Femur (tissue), 1 donor: ENCODE results near the gene ARHGEF16.

Experiments used
- DNase-seq: peaks from one replicate; pipeline ENCODE4 v3.0.0-alpha.2; 2017

The ARHGEF16 gene

DNA sequence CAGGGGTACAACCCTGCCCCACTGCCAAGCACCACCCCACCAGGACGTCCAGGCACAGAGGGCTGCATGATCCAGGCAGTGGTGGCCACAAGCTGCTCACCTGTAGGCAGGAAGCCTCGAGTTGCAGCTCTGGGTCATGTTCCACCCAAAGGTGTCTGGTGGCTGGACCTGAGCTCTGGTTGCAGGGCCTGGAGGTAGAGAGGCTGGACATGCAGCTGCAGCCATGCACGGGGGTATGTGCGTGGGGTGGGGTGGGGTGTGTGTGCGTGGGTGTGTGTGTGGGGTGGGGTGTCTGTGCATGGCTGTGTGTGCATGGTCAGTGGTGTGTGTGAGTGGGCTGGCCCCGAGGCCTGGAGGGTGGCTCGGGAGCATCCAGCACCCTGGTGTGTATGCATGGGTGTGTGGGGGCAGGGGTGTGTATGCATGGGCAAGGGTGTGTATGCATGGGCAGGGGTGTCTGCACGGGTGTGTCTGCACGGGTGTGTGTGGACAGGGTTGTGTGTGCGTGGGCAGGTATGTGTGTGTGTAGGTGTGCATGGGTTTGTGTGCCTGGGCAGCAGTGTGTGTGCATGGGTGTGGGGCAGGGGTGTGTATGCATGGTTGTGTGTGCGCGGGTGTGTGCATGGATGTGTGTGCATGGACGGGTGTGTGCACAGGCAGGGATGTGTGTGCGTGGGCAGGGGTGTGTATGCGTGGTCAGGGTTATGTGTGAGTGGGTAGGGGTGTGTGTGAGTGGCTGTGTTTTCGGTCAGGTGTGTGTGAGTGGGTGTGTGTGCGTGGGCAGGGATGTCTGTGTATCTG, 15.6 kb downstream of the ARHGEF16 start:
- DNase-seq, result no peak

GRCh38 chr1:3470650-3471355, 16.3 kb downstream of the ARHGEF16 start:
- DNase-seq, result no peak

- no peak for DNase-seq
Measured at GRCh38 chr1:3471356-3472087, 17.1 kb downstream of the ARHGEF16 start.

- no peak for DNase-seq
Measured at GRCh38 chr1:3472088-3472850, 17.8 kb downstream of the ARHGEF16 start.

- no peak for DNase-seq
Measured at GRCh38 chr1:3472906-3473305, 18.4 kb downstream of the ARHGEF16 start.

GRCh38 chr1:3473381-3473844, 18.9 kb downstream of the ARHGEF16 start:
- DNase-seq, result peak; percentile 64

DNA sequence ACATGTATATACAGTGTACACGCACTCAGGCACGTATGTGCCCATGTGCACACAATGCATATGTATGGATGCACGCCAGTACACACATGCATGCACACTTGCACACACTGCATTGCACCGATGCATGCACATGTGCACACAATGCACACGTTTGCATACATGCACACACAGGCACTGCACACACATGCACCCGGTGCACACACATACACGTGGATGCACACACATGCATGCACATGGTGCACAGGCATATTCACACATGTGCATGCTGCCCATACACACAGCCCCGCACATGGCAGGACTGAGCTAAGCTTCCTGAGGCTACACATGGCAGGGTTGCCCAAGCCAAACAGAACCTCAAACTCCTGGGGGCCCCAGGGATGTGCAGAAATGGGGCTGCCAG, 19.6 kb downstream of the ARHGEF16 start:
- DNase-seq, result no peak

DNA sequence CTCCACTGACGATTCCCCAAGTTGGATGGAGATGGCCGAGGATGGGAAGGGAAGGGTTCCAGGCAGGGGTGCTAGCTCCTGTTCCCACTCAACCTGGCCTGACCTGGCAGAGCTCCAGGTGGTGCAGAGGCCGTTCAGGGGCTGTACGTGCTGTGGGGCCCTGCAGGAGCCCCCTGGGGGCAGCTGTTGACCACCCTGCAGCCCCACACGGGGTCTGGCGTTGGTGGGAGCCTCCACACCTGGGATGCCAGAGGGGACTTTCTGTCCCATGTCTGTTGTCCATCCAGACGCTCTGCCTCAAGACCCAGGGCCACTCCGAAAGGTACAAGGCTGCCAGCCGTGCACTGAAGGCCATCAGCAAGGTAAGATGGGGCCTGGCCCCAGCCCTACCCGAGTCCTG, 20.0 kb downstream of the ARHGEF16 start:
- DNase-seq, result no peak

DNA sequence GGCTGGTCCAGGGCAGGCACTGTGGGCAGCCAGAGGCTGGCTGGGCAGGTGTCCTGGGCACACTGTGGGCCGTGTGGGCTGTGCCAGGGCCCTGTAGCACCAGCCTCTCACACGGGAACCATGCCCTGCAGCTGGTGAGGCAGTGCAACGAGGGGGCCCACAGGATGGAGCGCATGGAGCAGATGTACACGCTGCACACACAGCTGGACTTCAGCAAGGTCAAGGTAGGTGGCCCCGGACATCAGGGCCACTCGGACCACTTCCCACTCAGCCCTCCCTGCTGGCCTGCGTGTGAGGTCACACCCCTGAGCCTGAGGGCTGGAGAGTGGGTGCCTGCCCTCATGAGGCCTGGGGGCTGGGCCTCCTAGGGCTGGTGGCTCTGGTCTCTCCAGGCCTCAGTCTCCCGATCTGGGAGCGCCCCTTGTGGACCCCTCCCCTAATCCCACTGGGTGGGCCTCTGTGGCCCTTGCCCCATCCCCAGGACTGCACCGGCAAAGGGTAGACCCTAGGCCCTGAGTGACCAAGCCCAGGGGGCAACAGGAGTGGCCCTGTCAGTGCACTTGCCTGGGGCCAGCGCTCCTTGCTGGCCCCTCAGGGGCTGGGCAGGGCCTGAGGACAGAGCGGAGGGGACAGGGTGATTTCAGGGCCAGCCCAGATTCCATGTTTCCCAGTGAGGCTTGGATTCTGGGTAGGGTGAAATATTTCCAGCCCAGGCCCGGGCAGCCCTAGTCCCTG, 21.5 kb downstream of the ARHGEF16 start:
- no peak for DNase-seq

DNA sequence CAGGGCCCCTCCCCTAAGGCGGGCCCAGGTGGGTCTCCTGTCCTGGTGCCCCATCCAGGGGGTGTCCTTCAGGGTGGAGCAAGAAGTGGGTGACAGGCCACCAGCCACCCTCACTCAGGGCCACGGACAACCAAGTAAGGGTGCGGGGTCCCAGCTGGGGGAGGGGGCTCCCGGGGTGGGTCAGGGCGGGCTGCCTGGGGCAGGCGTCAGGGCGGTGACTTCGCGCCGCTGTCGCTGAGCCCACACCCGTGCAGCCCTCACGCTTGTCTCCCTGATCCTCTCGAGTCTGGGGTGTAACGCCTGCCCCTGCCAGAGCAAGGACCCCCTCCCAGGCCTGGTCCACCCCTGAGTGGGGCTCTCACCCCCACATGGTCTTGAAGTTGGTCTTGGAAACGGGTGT, 22.2 kb downstream of the ARHGEF16 start:
- DNase-seq, result no peak

- no peak for DNase-seq
Measured at GRCh38 chr1:3477241-3477995, 23.0 kb downstream of the ARHGEF16 start.

DNA sequence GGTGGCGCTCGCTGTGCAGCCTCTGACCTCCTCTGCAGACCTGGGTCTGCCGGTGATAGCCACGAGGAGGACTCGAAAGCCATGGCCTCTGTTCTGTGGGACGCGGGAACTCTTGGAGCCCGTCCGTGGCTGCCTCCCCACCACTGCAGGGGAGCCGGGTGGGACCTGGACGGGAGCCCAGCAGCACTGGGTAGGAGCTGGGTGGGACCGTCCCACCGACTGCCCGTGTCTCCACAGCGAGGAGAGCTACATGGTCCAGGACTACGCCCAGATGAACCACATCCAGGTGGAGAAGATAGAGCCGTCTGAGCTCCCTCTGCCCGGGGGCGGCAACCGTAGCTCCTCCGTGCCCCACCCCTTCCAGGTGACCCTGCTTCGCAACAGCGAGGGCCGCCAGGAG, 23.7 kb downstream of the ARHGEF16 start:
- no peak for DNase-seq

- no peak for DNase-seq
Measured at GRCh38 chr1:3479511-3480368, 25.3 kb downstream of the ARHGEF16 start.

GRCh38 chr1:3480369-3480719, 25.9 kb downstream of the ARHGEF16 start:
- DNase-seq, result no peak

DNA sequence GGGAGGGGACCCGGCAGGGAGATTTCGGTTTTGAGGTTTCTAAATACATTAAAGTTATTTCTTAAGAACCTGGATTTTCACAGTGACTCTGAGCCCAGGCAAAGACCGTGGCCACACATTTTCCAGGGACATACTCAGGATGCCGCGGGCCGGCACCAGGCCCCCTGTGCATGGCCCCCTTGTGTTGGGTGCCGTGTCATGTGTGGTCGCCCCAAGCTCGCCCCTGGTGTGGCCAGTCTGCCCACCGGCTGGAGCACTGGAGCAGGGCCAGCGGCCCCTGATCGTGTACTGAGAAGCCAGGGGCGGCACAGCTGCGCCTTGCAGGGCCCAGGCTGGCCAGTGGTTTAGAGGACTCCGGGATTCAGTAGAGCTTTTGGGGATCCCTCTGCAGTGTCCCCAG, 26.6 kb downstream of the ARHGEF16 start:
- DNase-seq, result no peak

DNA sequence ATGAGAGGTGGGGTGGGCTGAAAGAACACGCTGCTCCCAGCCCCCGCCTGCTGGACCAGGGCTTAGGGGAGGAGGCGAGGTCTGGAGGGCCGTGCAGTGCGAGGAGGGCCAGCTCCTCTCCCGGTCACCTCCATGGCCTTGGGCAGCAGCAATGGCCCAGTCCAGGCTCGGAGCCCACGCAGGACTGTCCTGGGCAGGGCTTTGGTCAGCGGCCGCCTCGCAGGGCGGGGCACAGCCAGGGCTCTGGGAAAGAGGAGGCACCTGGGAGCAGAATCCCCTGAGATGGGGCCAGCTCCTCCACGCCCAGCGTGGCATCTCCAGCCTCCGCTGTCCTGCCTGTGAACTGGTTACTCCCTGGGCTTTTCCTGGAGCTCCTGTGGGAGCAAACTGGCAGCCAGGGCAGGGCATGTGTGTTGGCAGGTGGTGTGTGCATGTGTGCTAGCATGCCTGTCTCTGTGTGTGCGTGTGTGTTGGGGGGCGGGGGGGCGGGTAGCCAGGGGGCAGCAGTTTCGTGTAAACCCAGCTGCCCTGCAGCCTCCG, 27.4 kb downstream of the ARHGEF16 start:
- DNase-seq, result no peak

- DNase-seq, result no peak
Measured at GRCh38 chr1:3482378-3482849, 27.9 kb downstream of the ARHGEF16 start.

DNA sequence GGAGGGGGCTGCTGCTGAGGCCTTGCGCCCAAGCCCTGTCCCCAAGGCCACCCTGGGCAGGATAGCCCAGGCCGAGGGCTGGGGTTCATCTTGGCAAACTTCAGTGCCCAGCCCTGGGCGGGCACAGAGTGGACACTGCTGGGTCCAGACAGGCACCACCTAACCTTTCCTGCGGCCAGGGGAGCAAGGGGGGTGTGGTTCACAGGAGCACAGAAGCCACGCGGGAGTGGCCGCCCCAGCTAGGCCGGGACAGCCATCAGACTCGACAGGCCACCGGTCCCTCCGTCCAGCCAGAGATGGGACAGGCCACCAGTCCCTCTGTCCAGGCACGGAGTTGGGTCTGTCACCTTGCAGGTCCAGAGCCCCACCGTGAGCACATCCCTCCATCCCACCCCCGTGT, 28.9 kb downstream of the ARHGEF16 start:
- no peak for DNase-seq

- no peak for DNase-seq
Measured at GRCh38 chr1:3483801-3484444, 29.5 kb downstream of the ARHGEF16 start.
